Measurements from ENCODE around the gene MYCL. TPM values are rescaled to one million over a fixed set of nuclear protein-coding genes. Genes with fewer than 3 reads are reported as not detected.

Gene MYCL
- total RNA-seq, 1 experiment from 2014 or later, result 7.8 TPM

DNA sequence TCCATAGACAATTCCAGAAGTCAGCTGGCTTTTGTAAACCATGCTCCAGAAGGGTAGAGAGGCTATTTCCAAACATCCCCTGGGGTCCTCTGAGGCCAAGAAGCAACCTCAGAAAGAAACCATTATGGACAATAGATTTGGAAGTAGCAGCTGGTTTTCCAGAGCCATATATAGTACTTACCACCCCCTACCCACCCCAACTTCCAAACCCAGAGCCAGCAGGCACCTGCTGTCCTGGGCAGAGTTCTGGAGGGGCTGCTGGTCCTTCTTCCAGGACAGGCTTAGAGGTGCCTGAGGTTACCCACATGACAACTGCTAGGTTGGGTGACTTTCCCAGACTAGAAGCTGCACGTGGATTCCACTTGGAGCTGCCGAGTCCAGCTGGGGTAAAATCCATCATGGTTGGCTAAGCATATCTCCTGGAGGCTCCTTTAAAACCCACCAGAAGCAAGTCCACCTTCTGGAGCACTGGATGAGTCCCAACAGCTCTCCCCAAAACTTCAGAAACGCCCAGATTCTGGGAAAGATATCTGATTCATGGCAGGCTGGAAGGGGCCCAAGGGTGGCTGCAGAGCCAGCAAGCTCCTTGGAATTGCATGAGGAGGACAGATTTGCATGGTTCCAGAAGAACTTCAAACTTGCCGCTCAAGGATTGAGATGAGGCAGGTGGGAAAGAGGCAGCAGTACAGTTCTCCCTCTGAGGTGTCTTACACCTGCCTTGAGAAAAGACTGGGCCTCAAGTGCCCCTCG is 5.8 kb downstream of the MYCL start:
- Mint-ChIP-seq H3K4me3 (ENCODE audit: unreplicated experiment) (no peak overlapping the region), H3K36me3 (ENCODE audit: insufficient read depth, unreplicated experiment) (no peaks in the 10 kb centered on the region), H3K27ac (ENCODE audit: unreplicated experiment) (no peak overlapping the region), H3K9me3 (ENCODE audit: unreplicated experiment) (no peaks in the 10 kb centered on the region), H3K27me3 (ENCODE audit: insufficient read depth, unreplicated experiment) (no peaks in the 10 kb centered on the region), H3K4me1 (ENCODE audit: low read depth, unreplicated experiment) (peaks cover 9% of the 10 kb centered on the region)
- ChIA-PET POLR2A (no interaction called here), CTCF (interaction anchor here (1.8 kb wide), 1 partner anchor 78 kb away, joined by 4 read pairs; no protein-coding TSS in a partner anchor)
- H3K27me3 ChIP-seq (replicated peaks; ENCODE audit: control insufficient read depth, insufficient read depth, low read length), result no peaks in the 10 kb centered on the region
- H3K4me1 ChIP-seq, result peaks cover 41% of the 10 kb centered on the region
- intact Hi-C loops (cut with micrococcal nuclease; ENCODE audit: unreplicated experiment), result no loop called here
- BruUV-seq (replicated peaks), result no TSS peak
- TF ChIP-seq, protein P1, sequence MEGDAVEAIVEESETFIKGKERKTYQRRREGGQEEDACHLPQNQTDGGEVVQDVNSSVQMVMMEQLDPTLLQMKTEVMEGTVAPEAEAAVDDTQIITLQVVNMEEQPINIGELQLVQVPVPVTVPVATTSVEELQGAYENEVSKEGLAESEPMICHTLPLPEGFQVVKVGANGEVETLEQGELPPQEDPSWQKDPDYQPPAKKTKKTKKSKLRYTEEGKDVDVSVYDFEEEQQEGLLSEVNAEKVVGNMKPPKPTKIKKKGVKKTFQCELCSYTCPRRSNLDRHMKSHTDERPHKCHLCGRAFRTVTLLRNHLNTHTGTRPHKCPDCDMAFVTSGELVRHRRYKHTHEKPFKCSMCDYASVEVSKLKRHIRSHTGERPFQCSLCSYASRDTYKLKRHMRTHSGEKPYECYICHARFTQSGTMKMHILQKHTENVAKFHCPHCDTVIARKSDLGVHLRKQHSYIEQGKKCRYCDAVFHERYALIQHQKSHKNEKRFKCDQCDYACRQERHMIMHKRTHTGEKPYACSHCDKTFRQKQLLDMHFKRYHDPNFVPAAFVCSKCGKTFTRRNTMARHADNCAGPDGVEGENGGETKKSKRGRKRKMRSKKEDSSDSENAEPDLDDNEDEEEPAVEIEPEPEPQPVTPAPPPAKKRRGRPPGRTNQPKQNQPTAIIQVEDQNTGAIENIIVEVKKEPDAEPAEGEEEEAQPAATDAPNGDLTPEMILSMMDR (IDR thresholded peaks at IDR 0.05; ENCODE audit: insufficient read depth in 1 of 2, low read depth in 1 of 2, low read length in 1 of 2, severe bottlenecking in 1 of 2, unreplicated experiment in 1 of 2), result no peak
- H3K9me3 ChIP-seq, result no peaks in the 10 kb centered on the region
- no peak for DNase-seq
- no peak overlapping the region for H3K4me3 ChIP-seq (ENCODE audit: low read depth, low read length)
- H3K36me3 ChIP-seq (ENCODE audit: control insufficient read depth, insufficient read depth, low read length), result no peaks in the 10 kb centered on the region

DNA sequence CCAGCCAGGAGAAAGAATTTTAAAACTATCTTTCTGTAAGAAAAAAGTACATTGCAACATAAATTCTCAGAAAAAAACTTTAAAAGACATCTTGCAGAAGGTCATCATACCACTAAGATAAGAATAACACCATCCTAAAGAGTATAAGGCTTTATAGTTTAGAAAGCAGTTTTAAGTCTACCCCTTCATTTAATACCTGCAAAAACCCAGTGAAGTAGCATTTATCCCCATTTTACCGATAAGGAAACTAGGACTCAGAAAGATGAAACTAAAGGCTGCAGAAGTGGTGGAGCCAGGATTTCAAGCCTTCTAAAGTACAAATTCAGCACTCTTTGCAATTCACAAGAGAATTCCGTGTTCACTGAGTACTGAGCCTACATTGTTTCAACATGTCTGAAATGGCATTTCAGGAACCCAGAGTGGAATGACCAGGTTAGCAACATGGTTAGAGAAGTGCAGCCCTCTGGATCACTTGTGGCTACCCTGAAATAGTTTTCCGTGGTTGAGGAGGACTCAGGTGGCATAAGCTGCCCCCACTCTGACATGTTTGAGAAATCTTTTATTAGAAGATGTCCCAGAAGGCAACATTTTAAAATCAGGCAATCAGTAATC is 6.7 kb downstream of the MYCL start:
- no peaks in the 10 kb centered on the region for H3K36me3 Mint-ChIP-seq (ENCODE audit: insufficient read depth, unreplicated experiment)
- BruUV-seq (replicated peaks), result no TSS peak
- no peaks in the 10 kb centered on the region for H3K36me3 ChIP-seq (ENCODE audit: control insufficient read depth, insufficient read depth, low read length)
- TF ChIP-seq, protein P1 (IDR thresholded peaks at IDR 0.05; ENCODE audit: insufficient read depth in 1 of 2, low read depth in 1 of 2, low read length in 1 of 2, severe bottlenecking in 1 of 2, unreplicated experiment in 1 of 2), result no peak
- no peaks in the 10 kb centered on the region for H3K27me3 ChIP-seq (replicated peaks; ENCODE audit: control insufficient read depth, insufficient read depth, low read length)
- no peak for DNase-seq
- ChIA-PET POLR2A (no interaction called here), CTCF (interaction anchor here (1.8 kb wide), 1 partner anchor 78 kb away, joined by 4 read pairs; no protein-coding TSS in a partner anchor)
- no peak overlapping the region for H3K4me3 ChIP-seq (ENCODE audit: low read depth, low read length)
- intact Hi-C loops (cut with micrococcal nuclease; ENCODE audit: unreplicated experiment), result no loop called here
- no peak overlapping the region for H3K27ac Mint-ChIP-seq (ENCODE audit: unreplicated experiment)
- H3K4me3 Mint-ChIP-seq (ENCODE audit: unreplicated experiment), result no peak overlapping the region
- no peaks in the 10 kb centered on the region for H3K9me3 Mint-ChIP-seq (ENCODE audit: unreplicated experiment)
- peaks cover 41% of the 10 kb centered on the region for H3K4me1 ChIP-seq
- no peaks in the 10 kb centered on the region for H3K9me3 ChIP-seq
- H3K27me3 Mint-ChIP-seq (ENCODE audit: insufficient read depth, unreplicated experiment), result no peaks in the 10 kb centered on the region
- peaks cover 16% of the 10 kb centered on the region for H3K4me1 Mint-ChIP-seq (ENCODE audit: low read depth, unreplicated experiment)

DNA sequence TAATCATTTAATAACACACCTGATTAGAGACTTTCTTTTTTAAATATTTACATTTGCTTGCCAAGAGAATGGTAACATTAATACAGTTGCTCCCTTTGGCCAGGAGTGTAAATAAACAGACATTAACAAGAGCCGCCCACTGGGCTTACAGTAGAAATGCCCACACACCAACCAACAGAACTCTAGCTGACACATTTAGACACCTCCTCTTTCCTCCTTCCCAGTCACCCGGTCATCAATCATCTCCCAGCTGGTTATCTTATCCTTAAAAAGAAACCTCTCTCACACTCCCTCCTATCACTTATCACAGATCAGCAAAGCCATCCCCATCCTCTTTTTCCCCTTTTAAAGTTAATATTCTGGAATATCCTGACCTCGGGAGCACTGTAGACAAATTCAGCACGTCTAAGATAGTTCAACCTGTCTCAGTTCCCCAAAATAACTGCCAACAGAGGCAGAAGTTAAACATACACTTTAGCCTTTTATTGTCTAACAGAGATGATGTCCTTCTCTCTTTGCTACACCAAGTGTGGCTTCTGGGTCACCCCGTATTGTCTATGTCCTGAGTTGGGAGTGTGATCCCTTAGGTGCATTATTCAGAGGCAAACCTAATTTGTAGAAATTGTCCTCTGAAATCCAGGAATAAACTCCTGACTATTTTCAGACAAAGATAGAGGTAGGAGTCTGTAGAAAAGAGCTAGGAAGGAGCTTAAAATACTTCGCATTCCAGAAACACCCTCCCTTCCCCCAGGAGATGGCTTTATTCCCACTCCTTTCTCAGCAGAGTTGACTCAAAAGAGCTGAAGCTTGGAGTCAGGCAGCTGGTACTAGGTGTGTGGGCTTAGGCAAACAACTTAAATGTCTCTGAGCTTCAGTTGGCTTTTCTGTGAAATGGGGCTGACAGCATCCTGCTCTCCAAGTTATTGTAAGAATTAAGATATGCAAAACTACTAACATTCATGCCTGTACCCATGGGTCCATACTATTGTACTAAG is 8.8 kb downstream of the MYCL start:
- H3K4me3 ChIP-seq (ENCODE audit: low read depth, low read length), result no peak overlapping the region

More for the DNA sequence above, 8.8 kb downstream of the MYCL start:
- H3K27ac Mint-ChIP-seq (ENCODE audit: unreplicated experiment), result peak overlapping the region; percentile 69
- H3K9me3 Mint-ChIP-seq (ENCODE audit: unreplicated experiment), result no peaks in the 10 kb centered on the region
- no peaks in the 10 kb centered on the region for H3K27me3 Mint-ChIP-seq (ENCODE audit: insufficient read depth, unreplicated experiment)
- CTCF ChIA-PET, result interaction anchor here (0.7 to 1.7 kb wide), 2 partner anchors 9 to 40 kb away, joined by 3 to 14 read pairs; partner anchors contain the start of gene MYCL
- TF ChIP-seq, protein P1 (IDR thresholded peaks at IDR 0.05; ENCODE audit: insufficient read depth in 1 of 2, low read depth in 1 of 2, low read length in 1 of 2, severe bottlenecking in 1 of 2, unreplicated experiment in 1 of 2), result no peak
- intact Hi-C loops (cut with micrococcal nuclease; ENCODE audit: unreplicated experiment), result no loop called here
- H3K4me1 Mint-ChIP-seq (ENCODE audit: low read depth, unreplicated experiment), result peaks cover 16% of the 10 kb centered on the region
- POLR2A ChIA-PET, result interaction anchor here (1.1 kb wide), 1 partner anchor 9 kb away, joined by 7 read pairs; the partner anchor contains the start of gene MYCL
- BruUV-seq (replicated peaks), result no TSS peak
- H3K4me3 Mint-ChIP-seq (ENCODE audit: unreplicated experiment), result peak overlapping the region; percentile 61
- Histone ChIP-seq H3K9me3 (no peaks in the 10 kb centered on the region), H3K36me3 (ENCODE audit: control insufficient read depth, insufficient read depth, low read length) (no peaks in the 10 kb centered on the region), H3K4me1 (peaks cover 28% of the 10 kb centered on the region), H3K27me3 (replicated peaks; ENCODE audit: control insufficient read depth, insufficient read depth, low read length) (no peaks in the 10 kb centered on the region)
- no peaks in the 10 kb centered on the region for H3K36me3 Mint-ChIP-seq (ENCODE audit: insufficient read depth, unreplicated experiment)
- DNase-seq, result peak; percentile 51 to 54
